HCT116 (cell line): ENCODE measurements around the gene RGL2. TPM values are rescaled to one million over a fixed set of nuclear protein-coding genes. Genes with fewer than 3 reads are reported as not detected.
"Not testable (repeated sequence)": the region's sequence is repeated elsewhere in the genome, so short reads cannot be mapped to it uniquely, and the experiment has no call there.

Experiments
- ATAC-seq: fragments of 200-7000 bp; cut with Tn5 transposase; 2 replicates; pipeline ENCODE4 v1.9.1; 2020; ENCODE audit warnings: mild to moderate bottlenecking, moderate library complexity
- BruUV-seq: library from RNA; stranded (reverse); fragments of 400-500 nt; replicated peaks from 2 replicates; lab custom pipeline; 2021; lab: Mats Ljungman, UMichigan
- CTCF ChIA-PET: fragments of 300-600 bp; sonication (Branson Sonifier 250); formaldehyde crosslinking; loops from one replicate; lab custom pipeline; 2021; ENCODE audit warnings: antibody characterized with exemption; lab: Charles Lee
- POLR2A ChIA-PET: fragments of 300-600, 350-600 bp; sonication (Branson Sonifier 250); formaldehyde crosslinking; loops from one replicate; lab custom pipeline; 2021; ENCODE audit warnings: antibody characterized with exemption; lab: Charles Lee
- RAD21 ChIA-PET, 2 experiments: fragments of 300-600 bp; sonication (Branson Sonifier 250); formaldehyde crosslinking; loops; one replicate each; lab custom pipeline; 2023; ENCODE audit warnings: low total read pairs in 2 of 2; ENCODE audit not compliant: uncharacterized antibody in 2 of 2, unreplicated experiment in 2 of 2, low non-redundant PET in 1 of 2; lab: Charles Lee
- DNase-seq: peaks from one replicate; pipeline ENCODE4 v3.0.0-alpha.2; 2010; ENCODE audit warnings: low read depth, low spot score
- H2AFZ ChIP-seq: fragments of 200-600 bp; shearing (Covaris generic), sonication (generic); 2 replicates; pipeline ENCODE4 v1.6.1; 2017; ENCODE audit warnings: low read depth, mixed run types, mixed read lengths, antibody characterized with exemption, low read length; ENCODE audit not compliant: poor library complexity, severe bottlenecking
- H3K27ac ChIP-seq: 2 replicates; pipeline ENCODE4 v1.5.1; 2012; ENCODE audit warnings: low read depth, low read length
- H3K27me3 ChIP-seq: fragments of 200-600 bp; sonication (generic); 2 replicates; pipeline ENCODE4 v1.6.1; 2016; ENCODE audit warnings: mixed run types, low read length, mixed read lengths; ENCODE audit not compliant: insufficient read depth
- H3K36me3 ChIP-seq, 2 experiments: fragments of 200-500 bp in 1 of 2; fragments of 200-600 bp in 1 of 2; sonication (Bioruptor generic) in 1 of 2; sonication (generic) in 1 of 2; 2 replicates each; pipeline versions ENCODE4 v1.5.1 to v1.6.1; 2014 to 2016; ENCODE audit warnings: low read length in 2 of 2, inconsistent platforms in 1 of 2, mixed read lengths in 1 of 2, mixed run types in 1 of 2; ENCODE audit not compliant: insufficient read depth in 2 of 2, control insufficient read depth in 1 of 2
- H3K4me1 ChIP-seq, 2 experiments: fragments of 200-600 bp in 1 of 2; sonication (generic) in 1 of 2; 2 replicates each; pipeline versions ENCODE4 v1.5.1 to v1.6.1; 2012 to 2017; ENCODE audit warnings: low read length in 2 of 2, inconsistent platforms in 1 of 2, mild to moderate bottlenecking in 1 of 2, mixed read lengths in 1 of 2, mixed run types in 1 of 2, moderate library complexity in 1 of 2; ENCODE audit not compliant: insufficient read depth in 2 of 2, control insufficient read depth in 1 of 2
- H3K4me2 ChIP-seq: fragments of 200-600 bp; sonication (generic); 2 replicates; pipeline ENCODE4 v1.6.1; 2017; ENCODE audit warnings: mixed run types, low read length, mixed read lengths
- H3K4me3 ChIP-seq, 2 experiments: fragments of 200-600 bp in 1 of 2; sonication (generic) in 1 of 2; replicated peaks in 1 of 2; 2 replicates each; pipeline ENCODE4 v1.5.1; 2011 to 2016; ENCODE audit warnings: low read length in 2 of 2, control low read depth in 1 of 2, low read depth in 1 of 2, mild to moderate bottlenecking in 1 of 2, mixed read lengths in 1 of 2, mixed run types in 1 of 2
- H3K79me2 ChIP-seq: fragments of 200-600 bp; sonication (generic); 2 replicates; pipeline ENCODE4 v1.6.1; 2017; ENCODE audit warnings: mild to moderate bottlenecking, mixed run types, low read length, moderate library complexity, mixed read lengths; ENCODE audit not compliant: insufficient read depth
- H3K9ac ChIP-seq: fragments of 200-600 bp; sonication (generic); 2 replicates; pipeline ENCODE4 v1.6.1; 2016; ENCODE audit warnings: low read length, mixed read lengths
- H3K9me2 ChIP-seq: fragments of 200-600 bp; sonication (generic), shearing (Covaris generic); 2 replicates; pipeline ENCODE4 v1.6.1; 2017; ENCODE audit warnings: mixed run types, mild to moderate bottlenecking, moderate library complexity; ENCODE audit not compliant: insufficient read depth
- H3K9me3 ChIP-seq, 2 experiments: fragments of 200-500 bp in 1 of 2; fragments of 200-600 bp in 1 of 2; sonication (Bioruptor generic) in 1 of 2; sonication (generic) in 1 of 2; 2 replicates each; pipeline ENCODE4 v1.6.1; 2014 to 2017; ENCODE audit warnings: low read length in 2 of 2, mixed read lengths in 2 of 2, inconsistent platforms in 1 of 2, low read depth in 1 of 2, mild to moderate bottlenecking in 1 of 2, mixed run types in 1 of 2, moderate library complexity in 1 of 2; ENCODE audit not compliant: control insufficient read depth in 1 of 2, insufficient read depth in 1 of 2
- H4K20me1 ChIP-seq: fragments of 200-600 bp; sonication (generic), shearing (Covaris generic); 2 replicates; pipeline ENCODE4 v1.6.1; 2017; ENCODE audit warnings: mixed run types, mild to moderate bottlenecking, moderate library complexity; ENCODE audit not compliant: insufficient read depth
- CBX3 ChIP-seq: IDR thresholded peaks from 2 replicates; pipeline ENCODE4 v1.6.1; 2012; ENCODE audit warnings: low read depth
- EGR1 ChIP-seq: IDR thresholded peaks from 2 replicates; pipeline ENCODE4 v1.6.1; 2012; ENCODE audit warnings: low read depth
- EZH2 ChIP-seq: fragments of 200-600 bp; sonication (generic); IDR thresholded peaks from 2 replicates; pipeline ENCODE4 v1.6.1; 2017; ENCODE audit warnings: antibody characterized with exemption, mixed run types
- FOSL1 ChIP-seq: IDR thresholded peaks from 2 replicates; pipeline ENCODE4 v1.6.1; 2012; ENCODE audit warnings: low read depth
- JUND ChIP-seq: IDR thresholded peaks from 2 replicates; pipeline ENCODE4 v1.6.1; 2012
- RAD21 ChIP-seq: IDR thresholded peaks from 2 replicates; pipeline ENCODE4 v1.6.1; 2012; ENCODE audit warnings: low read depth, mild to moderate bottlenecking
- REST ChIP-seq: IDR thresholded peaks from 2 replicates; pipeline ENCODE4 v1.6.1; 2012; ENCODE audit warnings: low read depth
- SIN3A ChIP-seq: IDR thresholded peaks from 2 replicates; pipeline ENCODE4 v1.6.1; 2012; ENCODE audit warnings: low read depth
- SP1 ChIP-seq: IDR thresholded peaks from 2 replicates; pipeline ENCODE4 v1.6.1; 2012; ENCODE audit warnings: low read depth
- TCF7L2 ChIP-seq: IDR thresholded peaks from 2 replicates; pipeline ENCODE4 v1.7.0; 2011; ENCODE audit warnings: borderline replicate concordance, inconsistent platforms; ENCODE audit not compliant: insufficient read depth, insufficient read length; ENCODE audit errors: extremely low read depth
- intact Hi-C: fragments of 100-400 bp; cut with micrococcal nuclease; formaldehyde crosslinking; loops from 2 replicates; pipeline ENCODE4 v1.10.0; 2022
- total RNA-seq: library from RNA; stranded (reverse); gene quantifications from one replicate; pipeline ENCODE4 v1.2.1, GENCODE V29; 2021; ENCODE audit not compliant: unreplicated experiment

RGL2 gene
- total RNA-seq, 1 experiment from 2014 or later: 53.4 TPM

GRCh38 chr6:33347816-33348215, 49.1 kb upstream of the RGL2 start:
- ChIA-PET RAD21 (no interaction called here), CTCF (no interaction called here), POLR2A (no interaction called here)
- Histone ChIP-seq H3K4me2 (no peak overlapping the region), H3K36me3 (no peaks in the 10 kb centered on the region), H3K9me3 (no peaks in the 10 kb centered on the region), H2AFZ (no peak overlapping the region), H4K20me1 (no peaks in the 10 kb centered on the region), H3K4me1 (peaks cover 8 to 10% of the 10 kb centered on the region in 2 experiments), H3K79me2 (no peaks in the 10 kb centered on the region), H3K9ac (no peak overlapping the region), H3K27me3 (peaks cover 31% of the 10 kb centered on the region; the same call in 1 of the 2 replicates), H3K27ac (no peak overlapping the region), H3K9me2 (no peaks in the 10 kb centered on the region), H3K4me3 (no peak overlapping the region)
- no TSS peak for BruUV-seq
- TF ChIP-seq TCF7L2 (no peak), FOSL1 (no peak), RAD21 (no peak), JUND (no peak), CBX3 (no peak), SP1 (no peak), EZH2 (no peak), SIN3A (no peak), REST (no peak), EGR1 (no peak)
- no peak for ATAC-seq
- DNase-seq: no peak
- intact Hi-C loops: no loop called here

- H3K4me3 ChIP-seq, DNase-seq, H3K27ac ChIP-seq, H2AFZ ChIP-seq, H3K9me3 ChIP-seq, CTCF ChIA-PET, H3K36me3 ChIP-seq, H4K20me1 ChIP-seq, H3K4me1 ChIP-seq, H3K79me2 ChIP-seq, H3K4me2 ChIP-seq, RAD21 ChIA-PET, ATAC-seq, BruUV-seq, intact Hi-C loops, H3K9me2 ChIP-seq, H3K9ac ChIP-seq: not testable (repeated sequence)
- H3K27me3 ChIP-seq: peaks cover 27% of the 10 kb centered on the region; the same call in 1 of the 2 replicates
- POLR2A ChIA-PET: interaction anchor here (2.1 kb wide), 1 partner anchor 30 kb away, joined by 4 read pairs; the partner anchor contains the start of gene ZBTB22
These were observed 48.2 kb upstream of the RGL2 start for GRCh38 chr6:33346972-33347371.
